Progenitor cell of endocrine pancreas (in vitro differentiated cells): ENCODE results near the gene APP. TPM values are rescaled to one million over a fixed set of nuclear protein-coding genes. Genes with fewer than 3 reads are reported as not detected.

ENCODE experiments used
- DNase-seq: peaks from one replicate; pipeline ENCODE4 v3.0.0; 2021; ENCODE audit warnings: low spot score; ENCODE audit not compliant: unreplicated experiment
- H3K27ac Mint-ChIP-seq: 2 replicates; pipeline ENCODE4 v1.8.0; 2021; ENCODE audit warnings: mild to moderate bottlenecking, moderate library complexity, mixed read lengths
- H3K27me3 Mint-ChIP-seq: 2 replicates; pipeline ENCODE4 v1.8.0; 2021; ENCODE audit warnings: mixed read lengths
- H3K36me3 Mint-ChIP-seq: 2 replicates; pipeline ENCODE4 v1.8.0; 2022; ENCODE audit warnings: mixed read lengths; ENCODE audit not compliant: insufficient read depth
- H3K4me1 Mint-ChIP-seq: 2 replicates; pipeline ENCODE4 v1.8.0; 2021; ENCODE audit warnings: low read depth, mixed read lengths
- H3K4me3 Mint-ChIP-seq: 2 replicates; pipeline ENCODE4 v1.8.0; 2021; ENCODE audit warnings: low read depth, mild to moderate bottlenecking, moderate library complexity, mixed read lengths
- H3K9me3 Mint-ChIP-seq: 2 replicates; pipeline ENCODE4 v1.8.0; 2021; ENCODE audit warnings: low read depth, mixed read lengths
- total RNA-seq: library from RNA; stranded (reverse); gene quantifications from 2 replicates; pipeline ENCODE4 v1.2.1, GENCODE V29; 2021
- TF ChIP-seq, protein P1 (sequence below): fragments of 200-600 bp; sonication (generic); IDR thresholded peaks from one replicate; pipeline ENCODE4 v1.5.0; 2021; ENCODE audit warnings: antibody characterized with exemption, mild to moderate bottlenecking; ENCODE audit not compliant: unreplicated experiment

Gene APP
- total RNA-seq, 1 donor from 2014 or later: 631 TPM

DNA sequence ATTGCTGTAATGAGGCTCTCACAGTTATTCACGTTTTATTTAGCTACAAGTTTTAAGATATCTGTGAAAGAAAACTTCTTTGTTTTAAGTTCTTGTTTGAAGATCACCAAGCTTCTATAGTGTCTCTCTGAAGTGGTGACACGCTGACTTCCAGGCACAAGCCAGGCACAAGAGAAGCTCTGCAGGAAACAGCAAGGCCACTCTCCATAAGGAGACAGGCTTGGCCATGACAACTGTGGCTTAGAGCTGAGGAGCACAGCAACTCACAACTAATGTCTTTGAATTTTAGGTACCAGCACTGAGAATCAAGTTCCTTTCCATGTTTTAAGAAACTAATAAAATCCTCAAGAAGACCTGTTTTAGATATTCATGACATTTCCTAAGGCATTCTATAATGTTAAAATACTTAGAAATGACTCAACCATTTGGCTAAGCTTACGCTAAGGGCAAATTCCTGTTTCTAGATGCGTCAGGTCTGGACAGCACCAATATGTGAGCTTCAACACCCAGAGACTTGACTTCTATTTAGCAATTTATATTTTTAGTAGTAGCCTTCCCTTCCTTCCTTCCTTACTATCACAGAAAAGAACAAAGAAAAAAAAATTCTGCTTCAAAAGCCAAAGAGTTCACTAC lies 40.2 kb downstream of the APP start:
- DNase-seq: no peak
- Mint-ChIP-seq H3K36me3 (peaks cover 12% of the 10 kb centered on the region), H3K4me3 (no peak overlapping the region), H3K9me3 (no peaks in the 10 kb centered on the region), H3K27ac (peak overlapping the region; percentile 44), H3K27me3 (no peaks in the 10 kb centered on the region), H3K4me1 (peaks cover 47% of the 10 kb centered on the region)
- TF ChIP-seq, protein P1, sequence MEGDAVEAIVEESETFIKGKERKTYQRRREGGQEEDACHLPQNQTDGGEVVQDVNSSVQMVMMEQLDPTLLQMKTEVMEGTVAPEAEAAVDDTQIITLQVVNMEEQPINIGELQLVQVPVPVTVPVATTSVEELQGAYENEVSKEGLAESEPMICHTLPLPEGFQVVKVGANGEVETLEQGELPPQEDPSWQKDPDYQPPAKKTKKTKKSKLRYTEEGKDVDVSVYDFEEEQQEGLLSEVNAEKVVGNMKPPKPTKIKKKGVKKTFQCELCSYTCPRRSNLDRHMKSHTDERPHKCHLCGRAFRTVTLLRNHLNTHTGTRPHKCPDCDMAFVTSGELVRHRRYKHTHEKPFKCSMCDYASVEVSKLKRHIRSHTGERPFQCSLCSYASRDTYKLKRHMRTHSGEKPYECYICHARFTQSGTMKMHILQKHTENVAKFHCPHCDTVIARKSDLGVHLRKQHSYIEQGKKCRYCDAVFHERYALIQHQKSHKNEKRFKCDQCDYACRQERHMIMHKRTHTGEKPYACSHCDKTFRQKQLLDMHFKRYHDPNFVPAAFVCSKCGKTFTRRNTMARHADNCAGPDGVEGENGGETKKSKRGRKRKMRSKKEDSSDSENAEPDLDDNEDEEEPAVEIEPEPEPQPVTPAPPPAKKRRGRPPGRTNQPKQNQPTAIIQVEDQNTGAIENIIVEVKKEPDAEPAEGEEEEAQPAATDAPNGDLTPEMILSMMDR: no peak

DNA sequence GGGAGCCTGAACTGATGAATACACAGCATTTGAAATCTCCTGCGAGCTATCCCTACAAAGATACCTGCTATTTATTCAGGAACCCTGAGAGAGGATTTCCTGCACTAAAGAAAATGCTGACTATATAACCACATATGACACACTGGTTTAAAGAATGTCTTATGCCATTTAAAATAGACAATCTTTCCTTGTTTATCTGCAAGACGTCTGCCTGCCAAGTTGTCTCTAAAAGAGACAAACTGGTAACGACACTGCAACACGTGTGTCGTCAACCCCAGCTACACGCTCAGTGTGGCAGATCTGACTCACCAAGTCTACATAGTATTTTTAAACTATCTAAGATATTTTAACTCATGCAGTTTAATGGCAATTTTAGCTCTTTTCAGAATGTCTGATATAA lies 42.7 kb downstream of the APP start:
- Mint-ChIP-seq H3K27me3 (no peaks in the 10 kb centered on the region), H3K4me1 (peaks cover 56% of the 10 kb centered on the region), H3K36me3 (peaks cover 6% of the 10 kb centered on the region), H3K27ac (peak overlapping the region; percentile 42), H3K9me3 (no peaks in the 10 kb centered on the region), H3K4me3 (no peak overlapping the region)
- DNase-seq: no peak
- TF ChIP-seq, protein P1: no peak

DNA sequence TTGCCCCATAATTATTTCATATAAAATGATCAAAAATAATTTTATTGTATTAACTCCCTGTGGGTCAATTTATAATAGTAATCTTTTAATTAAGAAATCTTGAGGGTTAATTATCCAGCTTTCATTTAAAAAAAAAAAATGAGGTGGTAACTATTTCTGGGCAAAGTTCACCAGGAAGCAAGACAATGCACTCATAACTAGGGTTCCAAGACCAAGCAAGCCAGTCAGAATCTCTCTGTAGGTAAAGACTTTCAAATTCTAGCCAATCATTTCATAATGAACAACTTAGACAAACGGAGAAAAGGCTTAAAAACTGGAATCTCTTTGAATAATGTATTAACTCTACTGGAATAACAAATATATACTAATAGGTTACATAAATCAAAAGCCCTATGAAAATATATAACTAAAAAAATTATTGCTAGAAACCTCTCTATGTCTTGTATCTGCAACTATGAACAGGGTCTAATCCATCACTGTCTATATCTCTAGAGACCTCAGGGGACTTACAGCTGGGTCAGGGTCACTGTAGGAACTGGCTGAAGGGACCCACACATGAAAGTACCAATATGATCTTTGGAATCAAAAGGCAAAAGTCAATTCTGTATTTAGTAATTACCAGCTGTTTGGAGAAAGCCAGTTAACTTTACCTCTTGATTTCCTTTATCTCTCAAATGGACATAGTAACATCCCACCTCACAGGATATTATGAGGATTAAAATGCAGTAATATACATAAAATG lies 43.3 kb downstream of the APP start:
- peaks cover 53% of the 10 kb centered on the region for H3K4me1 Mint-ChIP-seq
- H3K9me3 Mint-ChIP-seq: no peaks in the 10 kb centered on the region

DNA sequence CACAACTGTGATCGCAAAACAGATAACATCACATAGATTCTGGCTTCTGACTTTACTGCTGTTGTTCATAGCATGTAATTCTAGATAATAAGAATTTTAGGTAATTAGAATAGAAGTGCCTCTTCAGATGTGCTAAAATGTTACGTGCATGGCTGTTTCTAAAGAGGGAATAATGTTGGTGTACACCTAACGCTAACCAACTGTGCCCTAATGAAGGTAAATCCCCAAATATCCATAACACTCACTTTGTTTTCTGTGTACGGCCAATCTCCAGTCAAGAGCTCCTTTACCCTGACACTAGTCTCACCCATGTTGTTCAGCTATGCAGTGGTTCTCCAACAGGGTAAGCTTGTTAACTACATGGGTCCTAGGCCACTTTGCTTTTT lies 44.4 kb downstream of the APP start:
- no peak for DNase-seq
- H3K36me3 Mint-ChIP-seq: peaks cover 4% of the 10 kb centered on the region
- no peaks in the 10 kb centered on the region for H3K9me3 Mint-ChIP-seq
- H3K4me1 Mint-ChIP-seq: peaks cover 50% of the 10 kb centered on the region
- peak overlapping the region; percentile 21 for H3K27ac Mint-ChIP-seq
- H3K4me3 Mint-ChIP-seq: no peak overlapping the region
- H3K27me3 Mint-ChIP-seq: no peaks in the 10 kb centered on the region
- TF ChIP-seq, protein P1: no peak

More for the DNA sequence above, 43.3 kb downstream of the APP start:
- Mint-ChIP-seq H3K27ac (peak overlapping the region; percentile 42), H3K27me3 (no peaks in the 10 kb centered on the region), H3K36me3 (peaks cover 4% of the 10 kb centered on the region), H3K4me3 (no peak overlapping the region)
- TF ChIP-seq, protein P1: no peak
- DNase-seq: no peak

DNA sequence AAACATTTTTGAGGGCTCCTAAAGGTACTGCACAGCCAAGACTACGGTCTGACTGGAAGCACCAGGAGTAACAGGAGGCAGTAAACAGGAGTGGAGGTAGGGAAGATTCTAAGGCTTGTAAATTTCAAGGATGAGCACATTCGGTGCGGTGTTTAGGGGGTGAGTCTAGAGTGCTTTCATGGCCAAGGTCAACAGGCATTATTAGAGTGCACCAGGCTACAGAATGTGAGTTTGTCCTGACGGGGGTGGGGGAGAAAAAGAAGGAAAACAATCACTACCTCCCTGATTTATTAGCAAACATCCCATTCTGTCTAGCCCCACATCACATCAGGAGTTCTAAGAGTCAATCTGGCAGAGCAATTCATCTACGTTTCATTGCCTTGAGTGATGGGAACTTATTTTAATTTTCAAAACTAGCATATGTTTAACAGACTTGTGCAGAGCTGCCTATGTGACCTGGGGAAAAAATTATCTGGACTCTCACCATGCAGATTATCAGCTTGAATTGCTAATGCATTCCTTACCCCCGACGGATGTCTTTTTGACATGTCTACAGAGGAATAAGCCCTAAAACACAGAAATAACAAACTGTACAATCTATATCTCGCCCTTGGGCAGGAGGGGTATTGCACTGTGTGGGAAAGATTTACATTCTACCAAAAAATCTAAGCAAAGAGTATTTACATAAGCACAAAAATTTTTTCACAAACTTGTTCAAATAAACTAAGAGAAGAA lies 45.0 kb downstream of the APP start:
- peaks cover 7% of the 10 kb centered on the region for H3K36me3 Mint-ChIP-seq
- H3K4me1 Mint-ChIP-seq: peaks cover 55% of the 10 kb centered on the region
- H3K4me3 Mint-ChIP-seq: no peak overlapping the region
- peak overlapping the region; percentile 21 for H3K27ac Mint-ChIP-seq
- TF ChIP-seq, protein P1: no peak
- H3K9me3 Mint-ChIP-seq: no peaks in the 10 kb centered on the region
- no peaks in the 10 kb centered on the region for H3K27me3 Mint-ChIP-seq
- DNase-seq: no peak
